Measurements from ENCODE around the gene CDK6.

The CDK6 gene

DNA sequence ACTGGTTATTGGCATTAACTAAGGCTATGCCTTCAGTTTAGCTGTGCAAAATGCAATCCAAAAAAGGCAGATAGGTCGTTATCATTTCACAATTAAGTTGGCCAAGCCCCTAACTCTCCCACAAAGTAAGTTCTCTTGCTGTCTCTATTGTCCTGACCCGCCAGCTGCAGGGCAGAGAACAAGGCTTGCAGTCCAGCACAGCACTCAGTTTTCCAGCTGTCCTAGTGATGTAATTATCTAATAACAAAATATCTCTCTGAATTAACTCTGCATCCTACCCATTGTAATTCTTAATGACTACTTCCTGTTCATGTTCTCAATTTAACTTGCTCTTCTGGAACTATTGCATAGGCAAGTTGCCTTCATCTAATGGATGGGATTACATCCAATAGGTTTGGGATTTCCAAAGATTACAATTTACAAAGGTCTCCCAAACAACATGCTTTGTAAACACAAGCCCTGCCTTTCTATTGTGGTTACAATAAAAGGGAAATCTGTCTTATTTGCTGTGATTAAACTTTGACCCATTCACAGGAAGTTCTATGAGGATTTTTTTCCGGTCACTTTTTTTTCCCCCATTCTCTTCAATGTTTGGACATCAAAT, 55.2 kb downstream of the CDK6 start:
- H3K23ac ChIP-seq (ENCODE audit: low read depth, low read length, poor library complexity), result no peak overlapping the region
- peaks cover 0 to 5% of the 10 kb centered on the region in 2 donors for H3K9me3 ChIP-seq (replicated peaks in 1 of 2; ENCODE audit: control insufficient read depth in 2 of 2, insufficient read depth in 1 of 2, low read depth in 1 of 2, low read length in 2 of 2)
- peaks cover 1 to 5% of the 10 kb centered on the region in 2 donors for H3K4me1 ChIP-seq (ENCODE audit: control insufficient read depth in 2 of 2, insufficient read depth in 1 of 2, low read depth in 1 of 2, low read length in 2 of 2)
- H2BK15ac ChIP-seq (ENCODE audit: low read length), result no peak overlapping the region
- H3K4ac ChIP-seq (ENCODE audit: low read length), result no peak overlapping the region
- no peak overlapping the region for H2AK5ac ChIP-seq (ENCODE audit: low read depth, low read length)
- no peaks in the 10 kb centered on the region for H3K36me3 ChIP-seq (replicated peaks in 1 of 2; ENCODE audit: control insufficient read depth in 2 of 2, insufficient read depth in 2 of 2, low read length in 2 of 2)
- no peak for DNase-seq (ENCODE audit: low spot score)
- H4K8ac ChIP-seq (ENCODE audit: low read depth, low read length), result no peak overlapping the region
- no peak overlapping the region for H3K9ac ChIP-seq (ENCODE audit: low read depth, low read length, poor library complexity)
- H2AFZ ChIP-seq (ENCODE audit: low read length), result no peak overlapping the region
- no peaks in the 10 kb centered on the region for H3K79me1 ChIP-seq (ENCODE audit: low read depth, low read length)
- no peak overlapping the region for H3K27ac ChIP-seq (replicated peaks; ENCODE audit: low read length)
- H3K4me2 ChIP-seq (ENCODE audit: insufficient read depth, low read length, poor library complexity, severe bottlenecking), result no peak overlapping the region
- H3K4me3 ChIP-seq (ENCODE audit: low read length in 2 of 2), result no peak overlapping the region
- H3K14ac ChIP-seq (ENCODE audit: low read length), result no peak overlapping the region
- H3K18ac ChIP-seq (ENCODE audit: low read length), result no peak overlapping the region
- no peak overlapping the region for H2BK5ac ChIP-seq (ENCODE audit: low read length)
- WGBS, 2 donors (ENCODE audit: extremely low coverage in 2 of 2, insufficient read length in 2 of 2, insufficient replicate concordance in 1 of 2), result no CpG with 5 or more reads among the region's 3 CpGs
- H3K27me3 ChIP-seq (ENCODE audit: control insufficient read depth in 3 of 3, insufficient read depth in 3 of 3, low read depth in 1 of 3, low read length in 3 of 3), result no peaks in the 10 kb centered on the region
- no peak overlapping the region for H4K91ac ChIP-seq (ENCODE audit: low read depth, low read length, poor library complexity)
- H2BK120ac ChIP-seq (ENCODE audit: low read depth, low read length), result no peak overlapping the region
- H2BK12ac ChIP-seq (ENCODE audit: low read length), result no peak overlapping the region

DNA sequence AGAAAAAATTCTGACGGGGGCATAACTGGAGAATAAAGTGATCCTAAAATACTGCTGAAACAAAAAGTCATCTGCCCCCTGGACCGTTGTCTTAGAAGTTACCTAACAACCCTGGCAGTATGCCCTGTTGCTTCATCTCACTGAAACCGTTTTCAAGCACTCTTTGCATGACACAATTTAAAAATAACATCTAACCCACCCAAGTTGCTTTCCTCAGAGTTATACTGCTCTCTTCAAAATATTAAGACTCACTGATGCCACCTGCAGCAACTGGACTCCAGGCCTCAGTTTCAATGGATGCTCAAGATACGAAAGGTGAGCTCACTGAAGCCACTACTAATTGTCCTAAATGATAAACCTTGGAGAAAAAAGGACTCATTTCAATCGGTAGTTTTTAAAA, 57.4 kb downstream of the CDK6 start:
- Histone ChIP-seq H3K9me3 (replicated peaks in 1 of 2; ENCODE audit: control insufficient read depth in 2 of 2, insufficient read depth in 1 of 2, low read depth in 1 of 2, low read length in 2 of 2) (peaks cover 0 to 5% of the 10 kb centered on the region in 2 donors), H2AK5ac (ENCODE audit: low read depth, low read length) (no peak overlapping the region), H3K27ac (replicated peaks; ENCODE audit: low read length) (no peak overlapping the region), H3K4me1 (ENCODE audit: control insufficient read depth in 2 of 2, insufficient read depth in 1 of 2, low read depth in 1 of 2, low read length in 2 of 2) (peaks cover 0 to 5% of the 10 kb centered on the region in 2 donors), H3K23ac (ENCODE audit: low read depth, low read length, poor library complexity) (no peak overlapping the region), H3K27me3 (ENCODE audit: control insufficient read depth in 3 of 3, insufficient read depth in 3 of 3, low read depth in 1 of 3, low read length in 3 of 3) (no peaks in the 10 kb centered on the region), H3K36me3 (replicated peaks in 1 of 2; ENCODE audit: control insufficient read depth in 2 of 2, insufficient read depth in 2 of 2, low read length in 2 of 2) (peaks cover 0 to 12% of the 10 kb centered on the region in 2 donors), H3K9ac (ENCODE audit: low read depth, low read length, poor library complexity) (no peak overlapping the region), H4K8ac (ENCODE audit: low read depth, low read length) (no peak overlapping the region), H2BK120ac (ENCODE audit: low read depth, low read length) (no peak overlapping the region), H3K79me1 (ENCODE audit: low read depth, low read length) (no peaks in the 10 kb centered on the region), H4K91ac (ENCODE audit: low read depth, low read length, poor library complexity) (no peak overlapping the region), H2BK12ac (ENCODE audit: low read length) (no peak overlapping the region), H3K14ac (ENCODE audit: low read length) (no peak overlapping the region), H2BK5ac (ENCODE audit: low read length) (no peak overlapping the region), H3K4ac (ENCODE audit: low read length) (no peak overlapping the region), H3K4me3 (ENCODE audit: low read length in 2 of 2) (no peak overlapping the region), H3K18ac (ENCODE audit: low read length) (no peak overlapping the region), H2BK15ac (ENCODE audit: low read length) (no peak overlapping the region), H3K4me2 (ENCODE audit: insufficient read depth, low read length, poor library complexity, severe bottlenecking) (no peak overlapping the region), H2AFZ (ENCODE audit: low read length) (no peak overlapping the region)
- WGBS, 2 donors (ENCODE audit: extremely low coverage in 2 of 2, insufficient read length in 2 of 2, insufficient replicate concordance in 1 of 2), result no CpG with 5 or more reads among the region's 5 CpGs
- DNase-seq (ENCODE audit: low spot score), result no peak

DNA sequence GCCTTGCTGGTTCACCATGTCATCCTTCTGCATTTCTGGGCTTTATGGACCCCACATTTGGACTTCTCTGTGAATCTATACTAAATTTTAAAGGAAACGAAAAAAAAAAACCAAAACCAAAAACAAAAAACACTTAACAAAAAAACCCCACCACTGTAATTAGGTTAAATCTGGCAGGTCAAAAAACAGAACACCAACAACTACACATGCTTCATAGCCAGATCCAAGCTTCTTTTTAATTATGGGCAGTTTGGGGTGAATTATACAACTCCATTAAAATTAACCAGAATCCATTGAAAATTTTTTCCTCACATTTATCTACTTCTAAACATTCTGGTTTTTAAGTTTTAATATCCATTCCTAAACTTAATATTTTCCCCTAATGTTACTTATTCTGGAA, 58.4 kb downstream of the CDK6 start:
- no peak for DNase-seq (ENCODE audit: low spot score)
- Histone ChIP-seq H4K8ac (ENCODE audit: low read depth, low read length) (no peak overlapping the region), H2BK12ac (ENCODE audit: low read length) (no peak overlapping the region), H3K79me1 (ENCODE audit: low read depth, low read length) (no peaks in the 10 kb centered on the region), H3K9ac (ENCODE audit: low read depth, low read length, poor library complexity) (no peak overlapping the region), H4K91ac (ENCODE audit: low read depth, low read length, poor library complexity) (no peak overlapping the region), H3K23ac (ENCODE audit: low read depth, low read length, poor library complexity) (no peak overlapping the region), H2BK5ac (ENCODE audit: low read length) (no peak overlapping the region), H3K4ac (ENCODE audit: low read length) (no peak overlapping the region), H3K4me3 (ENCODE audit: low read length in 2 of 2) (no peak overlapping the region), H2AFZ (ENCODE audit: low read length) (no peak overlapping the region), H3K27ac (replicated peaks; ENCODE audit: low read length) (no peak overlapping the region), H3K27me3 (ENCODE audit: control insufficient read depth in 3 of 3, insufficient read depth in 3 of 3, low read depth in 1 of 3, low read length in 3 of 3) (no peaks in the 10 kb centered on the region), H3K14ac (ENCODE audit: low read length) (no peak overlapping the region), H3K4me2 (ENCODE audit: insufficient read depth, low read length, poor library complexity, severe bottlenecking) (no peak overlapping the region), H3K4me1 (ENCODE audit: control insufficient read depth in 2 of 2, insufficient read depth in 1 of 2, low read depth in 1 of 2, low read length in 2 of 2) (peaks cover 0 to 5% of the 10 kb centered on the region in 2 donors), H2AK5ac (ENCODE audit: low read depth, low read length) (no peak overlapping the region), H2BK15ac (ENCODE audit: low read length) (no peak overlapping the region), H3K18ac (ENCODE audit: low read length) (no peak overlapping the region), H3K9me3 (replicated peaks in 1 of 2; ENCODE audit: control insufficient read depth in 2 of 2, insufficient read depth in 1 of 2, low read depth in 1 of 2, low read length in 2 of 2) (peaks cover 0 to 5% of the 10 kb centered on the region in 2 donors), H3K36me3 (replicated peaks in 1 of 2; ENCODE audit: control insufficient read depth in 2 of 2, insufficient read depth in 2 of 2, low read length in 2 of 2) (peaks cover 0 to 22% of the 10 kb centered on the region in 2 donors), H2BK120ac (ENCODE audit: low read depth, low read length) (no peak overlapping the region)
- WGBS, 2 donors (ENCODE audit: extremely low coverage in 2 of 2, insufficient read length in 2 of 2, insufficient replicate concordance in 1 of 2), result no CpG with 5 or more reads among the region's 1 CpG

DNA sequence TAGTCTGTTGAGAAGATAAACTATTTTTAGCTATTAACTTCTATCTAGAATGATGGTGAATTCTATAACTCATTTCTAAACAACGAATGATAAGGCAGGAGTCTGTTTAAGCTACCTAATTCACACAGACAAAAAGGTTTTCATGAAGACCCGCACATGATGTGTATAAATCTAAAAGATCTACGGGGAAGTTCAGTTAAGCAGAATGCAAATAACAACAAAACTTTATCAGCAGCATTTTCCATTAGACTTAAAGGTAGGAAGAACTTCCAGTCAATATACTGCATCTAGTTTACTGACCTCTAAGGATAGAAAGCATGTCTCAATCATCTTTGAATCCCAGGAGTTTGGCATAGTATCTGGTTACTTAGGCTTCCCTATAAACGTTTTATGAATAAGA, 62.6 kb downstream of the CDK6 start:
- no peak overlapping the region for H2AK5ac ChIP-seq (ENCODE audit: low read depth, low read length)
- H3K9me3 ChIP-seq (replicated peaks in 1 of 2; ENCODE audit: control insufficient read depth in 2 of 2, insufficient read depth in 1 of 2, low read depth in 1 of 2, low read length in 2 of 2), result peaks cover 0 to 5% of the 10 kb centered on the region in 2 donors
- no CpG with 5 or more reads among the region's 4 CpGs for WGBS, 2 donors (ENCODE audit: extremely low coverage in 2 of 2, insufficient read length in 2 of 2, insufficient replicate concordance in 1 of 2)
- H4K8ac ChIP-seq (ENCODE audit: low read depth, low read length), result no peak overlapping the region
- no peak overlapping the region for H2BK120ac ChIP-seq (ENCODE audit: low read depth, low read length)
- H3K27me3 ChIP-seq (ENCODE audit: control insufficient read depth in 3 of 3, insufficient read depth in 3 of 3, low read depth in 1 of 3, low read length in 3 of 3), result no peaks in the 10 kb centered on the region
- H3K14ac ChIP-seq (ENCODE audit: low read length), result no peak overlapping the region
- H3K4ac ChIP-seq (ENCODE audit: low read length), result no peak overlapping the region
- H3K9ac ChIP-seq (ENCODE audit: low read depth, low read length, poor library complexity), result no peak overlapping the region
- no peak overlapping the region for H3K27ac ChIP-seq (replicated peaks; ENCODE audit: low read length)
- H3K79me1 ChIP-seq (ENCODE audit: low read depth, low read length), result no peaks in the 10 kb centered on the region
- H3K4me1 ChIP-seq (ENCODE audit: control insufficient read depth in 2 of 2, insufficient read depth in 1 of 2, low read depth in 1 of 2, low read length in 2 of 2), result peaks cover 1 to 3% of the 10 kb centered on the region in 2 donors
- H3K36me3 ChIP-seq (replicated peaks in 1 of 2; ENCODE audit: control insufficient read depth in 2 of 2, insufficient read depth in 2 of 2, low read length in 2 of 2), result peaks cover 0 to 45% of the 10 kb centered on the region in 2 donors
- no peak overlapping the region for H3K4me3 ChIP-seq (ENCODE audit: low read length in 2 of 2)
- no peak overlapping the region for H3K18ac ChIP-seq (ENCODE audit: low read length)
- no peak overlapping the region for H2AFZ ChIP-seq (ENCODE audit: low read length)
- DNase-seq (ENCODE audit: low spot score), result no peak
- H3K4me2 ChIP-seq (ENCODE audit: insufficient read depth, low read length, poor library complexity, severe bottlenecking), result no peak overlapping the region
- H2BK5ac ChIP-seq (ENCODE audit: low read length), result no peak overlapping the region
- H3K23ac ChIP-seq (ENCODE audit: low read depth, low read length, poor library complexity), result no peak overlapping the region
- H4K91ac ChIP-seq (ENCODE audit: low read depth, low read length, poor library complexity), result no peak overlapping the region
- no peak overlapping the region for H2BK15ac ChIP-seq (ENCODE audit: low read length)
- H2BK12ac ChIP-seq (ENCODE audit: low read length), result no peak overlapping the region

Data from neuronal stem cell (in vitro differentiated cells).